WTC11 (cell line): ENCODE measurements around the gene DNAJC3.

Experiments
- ZNF423 ChIP-seq: fragments of 250-450 bp; sonication (Bioruptor Pico); IDR thresholded peaks from 2 replicates; pipeline ENCODE4 v2.1.2; 2022; ENCODE audit warnings: mild to moderate bottlenecking, moderate library complexity
- TF ChIP-seq, protein P1 (sequence below): fragments of 200-600 bp; IDR thresholded peaks from 2 replicates; pipeline ENCODE4 v1.8.0; 2022; ENCODE audit warnings: antibody characterized with exemption

DNA sequence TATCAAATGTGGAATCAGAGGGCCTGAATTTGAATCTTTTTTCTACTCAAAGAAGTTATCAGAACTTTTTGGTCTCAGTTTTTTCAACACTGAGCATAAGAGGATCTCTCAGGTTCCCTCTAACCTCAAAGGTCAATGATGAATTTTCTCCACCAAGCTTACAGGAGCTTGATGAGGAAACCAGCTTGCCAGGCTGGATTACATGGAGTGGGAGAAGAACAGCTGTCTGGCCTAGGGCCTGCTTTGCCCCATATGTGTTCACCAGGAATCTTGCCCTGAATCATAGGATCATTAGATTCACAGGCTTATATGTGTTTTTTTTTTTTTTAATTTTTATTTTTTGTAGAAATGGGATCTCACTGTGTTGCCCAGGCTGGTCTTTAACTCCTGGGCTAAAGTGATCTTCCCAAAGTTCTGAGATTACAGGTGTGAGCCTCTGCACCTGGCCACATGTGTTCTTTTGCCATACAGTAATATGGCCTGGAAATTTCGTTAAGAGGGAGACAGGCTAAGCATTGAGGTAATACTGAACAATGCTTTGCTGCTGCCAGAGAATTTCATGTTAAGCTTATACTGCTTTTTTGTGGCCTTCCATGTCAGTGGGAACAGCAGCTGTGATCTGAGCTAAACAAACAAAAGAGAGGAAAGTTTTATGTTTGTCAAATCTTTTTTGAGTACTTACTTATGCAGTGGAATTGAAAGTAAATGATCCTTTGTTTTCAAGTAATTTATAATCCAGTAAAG lies 110.6 kb downstream of the DNAJC3 start:
- no peak for TF ChIP-seq ZNF423 (CRISPR knock-in tag)
- TF ChIP-seq, protein P1, sequence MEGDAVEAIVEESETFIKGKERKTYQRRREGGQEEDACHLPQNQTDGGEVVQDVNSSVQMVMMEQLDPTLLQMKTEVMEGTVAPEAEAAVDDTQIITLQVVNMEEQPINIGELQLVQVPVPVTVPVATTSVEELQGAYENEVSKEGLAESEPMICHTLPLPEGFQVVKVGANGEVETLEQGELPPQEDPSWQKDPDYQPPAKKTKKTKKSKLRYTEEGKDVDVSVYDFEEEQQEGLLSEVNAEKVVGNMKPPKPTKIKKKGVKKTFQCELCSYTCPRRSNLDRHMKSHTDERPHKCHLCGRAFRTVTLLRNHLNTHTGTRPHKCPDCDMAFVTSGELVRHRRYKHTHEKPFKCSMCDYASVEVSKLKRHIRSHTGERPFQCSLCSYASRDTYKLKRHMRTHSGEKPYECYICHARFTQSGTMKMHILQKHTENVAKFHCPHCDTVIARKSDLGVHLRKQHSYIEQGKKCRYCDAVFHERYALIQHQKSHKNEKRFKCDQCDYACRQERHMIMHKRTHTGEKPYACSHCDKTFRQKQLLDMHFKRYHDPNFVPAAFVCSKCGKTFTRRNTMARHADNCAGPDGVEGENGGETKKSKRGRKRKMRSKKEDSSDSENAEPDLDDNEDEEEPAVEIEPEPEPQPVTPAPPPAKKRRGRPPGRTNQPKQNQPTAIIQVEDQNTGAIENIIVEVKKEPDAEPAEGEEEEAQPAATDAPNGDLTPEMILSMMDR, result no peak
